ENCODE data around the gene TPST2.

Gene TPST2

GRCh38 chr22:26553056-26553752, 36.7 kb downstream of the TPST2 start:
- FAIRE-seq = no peak

- no peak for FAIRE-seq
Measured at GRCh38 chr22:26552466-26552865, 37.5 kb downstream of the TPST2 start.

GRCh38 chr22:26551568-26551967, 38.4 kb downstream of the TPST2 start:
- FAIRE-seq = no peak

- no peak for FAIRE-seq
Measured at GRCh38 chr22:26550498-26551033, 39.4 kb downstream of the TPST2 start.

- FAIRE-seq = no peak
Measured at GRCh38 chr22:26549902-26550497, 39.9 kb downstream of the TPST2 start.

GRCh38 chr22:26548984-26549383, 40.9 kb downstream of the TPST2 start:
- FAIRE-seq = no peak

DNA sequence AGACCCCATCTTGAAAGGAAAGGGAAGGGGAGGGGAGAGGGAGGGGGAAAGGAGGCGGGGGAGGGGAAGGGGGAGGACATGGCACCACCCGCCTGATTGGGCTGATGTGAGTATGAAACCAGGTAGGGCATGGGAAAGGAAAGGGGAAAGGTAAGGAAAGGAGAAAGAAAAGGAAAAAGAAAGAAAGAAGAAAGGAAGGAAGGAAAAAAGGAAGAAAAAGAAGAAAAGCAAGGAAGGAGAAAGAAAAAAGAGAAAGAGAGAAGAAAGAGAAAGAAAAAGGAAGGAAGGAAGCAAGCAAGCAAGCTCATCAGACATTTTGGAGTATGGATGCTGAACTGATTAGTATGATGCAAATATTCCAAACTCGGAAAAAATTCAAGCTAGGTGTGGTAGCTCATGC, 41.6 kb downstream of the TPST2 start:
- FAIRE-seq = no peak

GRCh38 chr22:26547837-26548236, 42.1 kb downstream of the TPST2 start:
- FAIRE-seq = no peak

- FAIRE-seq = no peak
Measured at GRCh38 chr22:26547426-26547825, 42.5 kb downstream of the TPST2 start.

- no peak for FAIRE-seq
Measured at GRCh38 chr22:26546282-26546681, 43.6 kb downstream of the TPST2 start.

DNA sequence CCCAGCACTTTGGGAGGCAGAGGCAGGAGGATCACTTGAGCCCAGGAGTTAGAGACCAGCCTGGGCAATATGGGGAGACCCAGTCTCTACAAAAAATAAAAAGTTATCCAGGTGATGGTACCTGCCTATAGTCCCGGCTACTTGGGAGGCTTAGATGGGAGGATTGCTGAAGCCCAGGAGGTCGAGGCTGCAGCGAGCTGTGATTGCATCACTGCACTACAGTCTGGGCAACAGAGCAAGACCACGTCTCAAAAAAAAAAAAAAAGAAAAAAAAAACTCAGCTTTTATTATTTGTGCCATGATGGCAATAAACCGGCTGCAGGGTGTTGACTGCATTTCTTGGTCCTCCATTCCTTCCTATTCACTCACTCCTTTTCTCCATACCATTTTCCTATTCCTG, 44.1 kb downstream of the TPST2 start:
- no peak for FAIRE-seq

DNA sequence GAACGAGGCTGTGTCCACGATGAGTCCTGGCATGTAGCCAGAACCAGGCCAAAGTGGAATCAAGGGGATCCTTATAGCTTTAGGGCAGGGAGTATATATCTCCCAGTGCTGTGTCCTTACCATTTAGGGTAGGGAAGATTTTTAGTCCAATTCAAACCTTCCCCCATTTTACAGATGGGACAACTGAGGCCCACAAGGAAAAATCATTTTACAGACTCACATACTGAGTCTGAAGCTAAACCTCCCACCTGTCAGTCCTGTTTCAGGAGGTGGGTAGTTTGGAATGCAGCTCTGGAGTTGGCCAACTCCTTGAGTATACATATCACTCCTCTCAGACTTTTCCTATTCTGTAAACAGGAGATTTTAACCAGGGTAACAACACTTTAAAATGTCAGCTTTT, 44.5 kb downstream of the TPST2 start:
- FAIRE-seq = no peak

DNA sequence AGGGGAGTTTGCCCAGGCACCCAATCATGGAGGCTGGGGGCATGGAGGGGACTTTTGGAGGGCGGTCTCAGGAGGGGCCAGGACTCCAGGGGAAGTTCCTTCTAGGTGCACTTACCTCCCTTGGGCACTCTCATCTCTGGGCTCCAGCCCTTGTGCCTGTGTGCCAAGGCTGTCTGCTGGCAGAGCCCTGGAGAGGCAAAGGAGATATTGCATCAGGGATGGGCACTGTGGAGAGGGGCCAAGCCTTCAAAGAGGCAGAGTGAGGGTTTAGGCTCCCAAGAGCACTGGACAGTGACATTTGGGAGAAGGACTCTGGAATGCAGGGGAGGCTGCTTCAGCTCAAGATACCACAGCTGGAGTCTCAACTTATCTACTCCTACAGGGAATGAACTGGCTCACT, 45.4 kb downstream of the TPST2 start:
- no peak for FAIRE-seq

GRCh38 chr22:26542831-26543230, 47.1 kb downstream of the TPST2 start:
- no peak for FAIRE-seq

DNA sequence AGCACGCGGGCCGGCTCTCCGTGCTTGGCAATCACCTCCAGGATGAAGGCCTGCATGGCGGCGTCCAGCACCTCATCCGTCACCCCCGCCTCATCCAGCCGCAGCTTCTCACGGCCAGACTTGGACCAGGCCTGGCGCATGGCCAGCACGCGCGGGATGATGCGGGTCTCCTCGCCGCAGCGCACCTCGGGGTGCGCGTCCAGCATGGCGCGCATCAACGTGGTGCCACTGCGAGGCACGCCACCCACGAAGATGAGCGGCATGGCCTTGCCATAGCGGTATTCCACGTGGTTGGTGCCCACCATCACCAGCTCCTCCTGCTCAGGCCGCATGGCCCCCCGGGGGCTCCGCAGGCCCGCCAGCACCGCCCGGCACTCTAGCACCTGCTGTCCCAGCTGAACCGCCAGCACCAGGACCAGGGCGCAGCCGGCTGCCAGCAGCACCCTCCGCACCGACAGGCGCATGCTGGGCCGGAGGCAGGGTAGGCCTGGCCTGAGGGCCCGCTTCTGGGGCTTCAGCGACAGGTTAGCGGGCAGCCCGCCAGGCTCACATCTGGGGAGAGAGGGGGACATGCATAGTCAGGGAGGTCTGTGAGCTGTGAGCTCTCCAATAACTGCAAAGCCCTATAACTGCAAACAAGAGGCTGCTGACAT, 48.6 kb downstream of the TPST2 start:
- FAIRE-seq = no peak

DNA sequence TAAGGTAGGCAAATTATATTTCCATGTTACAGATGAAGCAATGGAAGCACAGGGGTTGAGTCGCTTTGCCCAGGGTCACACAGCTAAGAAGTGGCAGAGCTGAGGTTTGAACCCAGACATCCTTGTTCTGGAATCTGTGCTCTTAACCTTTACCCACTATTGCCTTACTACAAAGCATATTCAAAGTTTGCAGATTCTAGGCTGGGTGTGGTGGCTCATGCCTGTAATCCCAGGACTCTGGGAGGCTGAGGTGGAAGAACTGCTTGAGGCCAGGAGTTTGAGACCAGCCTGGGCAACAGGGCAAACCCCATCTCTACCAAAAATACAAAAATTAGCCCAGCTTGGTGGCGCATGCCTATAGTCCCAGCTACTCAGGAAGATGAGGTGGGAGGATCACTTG, 49.8 kb downstream of the TPST2 start:
- FAIRE-seq = no peak

- FAIRE-seq = no peak
Measured at GRCh38 chr22:26536762-26537134, 53.2 kb downstream of the TPST2 start.

- no peak for FAIRE-seq
Measured at GRCh38 chr22:26536056-26536761, 53.7 kb downstream of the TPST2 start.

GRCh38 chr22:26535603-26535908, 54.4 kb downstream of the TPST2 start:
- no peak for FAIRE-seq

DNA sequence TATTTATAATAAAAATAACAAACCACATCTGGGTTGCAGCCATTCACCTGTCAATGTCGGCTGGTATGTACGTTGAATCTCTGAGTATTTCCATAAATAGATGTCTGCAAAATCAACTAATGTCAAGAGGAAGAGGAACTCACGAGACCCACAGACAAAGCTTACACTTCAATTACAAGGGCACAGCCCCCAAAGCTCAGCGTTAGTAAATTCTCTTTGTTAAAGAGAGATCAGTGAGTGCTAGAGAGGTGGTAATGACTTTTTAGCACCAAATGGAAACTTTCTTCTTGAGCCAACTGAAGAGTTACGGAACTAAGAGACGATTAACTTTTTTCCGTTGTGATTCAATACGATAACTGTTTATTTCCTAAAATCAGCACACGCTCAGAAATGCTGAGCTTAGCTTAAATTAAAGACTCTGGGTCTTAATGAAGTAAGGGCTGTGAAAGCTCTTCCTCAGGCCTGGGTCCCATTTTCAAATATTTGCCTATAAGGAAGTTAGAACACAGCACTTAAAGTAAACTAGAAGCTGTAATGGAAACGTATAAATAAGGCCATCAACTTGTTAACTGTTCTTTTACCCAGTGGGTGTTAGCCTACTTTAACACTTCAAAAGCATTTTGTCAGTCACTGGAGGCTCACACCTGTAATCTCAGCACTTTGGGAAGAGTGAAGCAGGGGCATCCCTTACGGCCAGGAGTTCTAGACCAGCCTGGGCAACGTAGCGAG, 54.9 kb downstream of the TPST2 start:
- FAIRE-seq = no peak

DNA sequence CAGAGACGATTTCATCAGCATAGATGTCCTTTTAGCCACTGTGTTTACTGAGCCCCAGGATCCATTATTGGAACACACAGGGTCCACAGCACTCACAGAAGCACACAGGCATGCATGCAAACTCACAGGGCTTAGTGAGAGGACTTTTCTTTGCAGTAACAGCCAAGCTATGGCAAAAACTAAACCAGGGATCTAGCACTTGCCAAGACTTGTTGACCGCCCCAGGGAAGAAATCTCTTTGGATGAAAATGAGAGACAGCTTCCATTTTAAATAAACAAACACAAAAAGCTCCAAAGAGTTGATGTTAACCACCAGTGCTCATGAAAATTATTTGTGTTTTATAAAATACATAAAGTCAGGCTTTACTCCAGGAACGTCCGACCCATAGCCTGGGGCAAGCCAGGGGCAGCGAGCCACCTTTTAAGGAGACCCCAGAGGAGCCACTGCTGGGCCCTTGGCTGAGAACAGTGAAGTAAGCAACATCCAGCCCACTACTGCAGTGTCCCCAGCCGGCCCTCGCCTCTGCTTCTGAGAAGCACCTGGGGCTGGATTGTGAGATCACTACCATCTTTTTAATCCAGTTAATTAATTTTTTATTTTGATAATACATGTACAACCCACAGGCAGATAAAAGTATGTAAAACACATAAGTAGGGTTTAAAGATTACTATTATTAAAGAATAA, 55.6 kb downstream of the TPST2 start:
- FAIRE-seq = no peak

DNA sequence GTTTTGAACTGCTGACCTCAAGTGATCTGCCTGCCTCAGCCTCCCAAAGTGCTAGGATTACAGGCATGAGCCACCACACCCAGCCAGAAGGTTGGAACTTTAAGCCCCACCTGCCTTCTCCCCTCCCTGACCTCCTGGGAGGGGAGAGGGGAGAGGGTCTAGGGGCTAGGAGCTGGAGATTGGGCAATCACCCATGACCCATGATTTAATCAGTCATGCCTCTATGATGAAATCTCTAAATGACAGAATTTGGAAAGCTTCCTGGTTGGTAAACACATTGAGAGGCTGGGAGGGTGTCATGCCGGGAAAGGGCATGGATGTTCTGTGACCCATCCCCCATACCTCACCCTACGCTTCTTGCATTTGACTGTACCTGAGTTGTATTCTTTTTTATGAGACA, 60.6 kb downstream of the TPST2 start:
- no peak for FAIRE-seq

Measured in A204.1 (cell line).